AG08396 (cell line): ENCODE measurements around the gene CCM2.
"Not testable (repeated sequence)": the region's sequence is repeated elsewhere in the genome, so short reads cannot be mapped to it uniquely, and the experiment has no call there.

Experiments used
- DNase-seq: peaks from one replicate; pipeline ENCODE4 v3.0.0; 2012; ENCODE audit warnings: low spot score, mixed read lengths

Gene CCM2

DNA sequence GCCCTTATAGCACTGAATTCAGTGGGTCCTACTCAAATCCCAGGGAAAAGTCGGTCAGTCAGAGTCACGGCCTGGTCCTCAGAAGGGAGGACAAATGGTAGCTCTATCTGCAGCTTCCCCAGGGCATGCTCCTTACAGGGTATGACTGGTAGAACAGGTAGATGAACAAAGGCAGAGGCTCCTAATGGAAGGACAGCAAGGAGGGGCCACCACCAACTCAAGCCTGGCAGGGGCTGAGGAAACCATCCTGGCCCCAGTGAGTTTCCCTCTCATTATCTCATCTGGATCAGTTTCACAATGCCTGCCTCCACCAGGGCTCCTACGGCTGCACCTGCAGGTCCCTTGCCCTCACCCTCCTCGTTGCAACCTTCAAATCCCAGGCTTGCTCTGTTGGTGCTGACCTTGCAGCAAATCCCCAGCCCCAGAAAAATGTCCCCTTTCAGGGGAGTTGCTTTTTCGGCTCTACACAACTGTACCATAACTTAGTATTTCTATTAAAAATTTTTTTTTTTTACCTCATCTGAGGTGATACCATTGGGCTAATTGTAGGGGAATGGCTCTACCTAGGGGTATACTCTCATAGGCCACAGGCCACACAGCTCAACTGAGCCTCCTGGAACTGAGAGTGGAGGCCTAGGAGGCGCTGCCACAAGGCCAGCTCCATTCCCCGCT lies 18.8 kb upstream of the CCM2 start:
- no peak for DNase-seq

DNA sequence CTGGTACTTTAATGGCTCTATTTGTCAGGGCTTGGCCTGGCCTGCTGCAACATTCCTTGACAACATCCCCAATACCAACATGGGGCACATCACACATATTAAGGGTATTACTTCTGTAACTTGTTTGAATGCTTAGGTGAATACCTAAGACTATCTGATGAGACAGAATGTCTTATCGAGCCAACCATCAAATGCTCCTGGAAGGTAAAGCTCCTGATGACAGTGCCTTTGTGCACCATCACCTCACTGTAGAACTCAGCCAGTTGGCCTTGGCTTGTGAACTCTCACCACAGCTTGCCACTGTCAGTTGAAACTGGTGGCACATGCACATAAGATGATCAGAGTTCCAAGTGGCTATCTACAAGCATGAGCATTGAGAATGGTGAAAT lies 17.5 kb upstream of the CCM2 start:
- no peak for DNase-seq

GRCh38 chr7:44982970-44983369 lies 17.0 kb upstream of the CCM2 start:
- no peak for DNase-seq

DNA sequence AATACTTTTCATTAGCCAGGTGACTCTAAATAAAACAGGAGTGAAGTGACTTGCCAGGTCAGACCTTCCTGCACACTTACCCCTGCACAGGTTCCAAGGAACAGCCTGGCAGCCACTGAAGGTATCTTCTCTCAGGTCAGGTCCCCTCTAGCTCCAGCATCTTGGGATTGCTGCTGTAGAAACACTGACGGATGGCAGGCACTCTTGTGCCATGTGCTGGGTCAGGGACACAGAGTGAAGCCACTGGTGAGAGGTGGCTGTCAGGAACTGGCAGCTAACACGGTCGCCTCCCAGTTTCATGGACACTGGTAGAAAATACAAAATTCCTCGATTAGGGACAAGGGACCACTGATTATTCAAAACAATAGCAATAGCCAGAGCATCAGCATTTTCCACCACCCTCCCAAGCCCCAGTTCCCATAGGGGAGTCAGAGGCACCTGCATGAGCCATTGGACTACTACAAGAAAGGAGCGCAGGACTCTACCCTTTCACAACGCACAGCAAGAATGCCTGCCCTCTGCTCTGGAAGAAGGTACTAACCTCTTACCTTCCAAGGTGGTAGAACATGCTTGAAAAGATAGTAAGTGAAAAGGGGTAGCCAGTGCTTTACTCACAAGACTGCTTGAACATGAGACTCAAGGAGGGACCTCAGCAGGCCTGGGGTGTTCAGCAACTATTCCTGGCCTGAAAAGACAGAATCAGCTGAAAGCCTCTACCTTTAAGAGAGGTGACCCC lies 16.1 kb upstream of the CCM2 start:
- no peak for DNase-seq

DNA sequence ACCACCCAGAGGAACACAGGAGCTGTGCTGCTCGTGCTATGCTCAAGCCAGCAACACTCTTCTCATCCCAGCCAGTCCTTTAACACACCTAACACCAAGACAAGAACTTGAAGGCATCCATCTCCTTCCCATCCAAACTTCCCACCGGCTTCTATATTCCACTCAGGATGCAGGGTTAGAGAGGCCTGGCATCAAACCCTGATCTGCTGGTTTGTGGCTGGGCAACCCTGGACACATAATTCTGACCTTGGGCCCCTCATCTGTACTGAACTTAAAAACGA lies 15.6 kb upstream of the CCM2 start:
- no peak for DNase-seq

- DNase-seq, result no peak
Measured at GRCh38 chr7:44985033-44985695, 14.8 kb upstream of the CCM2 start.

DNA sequence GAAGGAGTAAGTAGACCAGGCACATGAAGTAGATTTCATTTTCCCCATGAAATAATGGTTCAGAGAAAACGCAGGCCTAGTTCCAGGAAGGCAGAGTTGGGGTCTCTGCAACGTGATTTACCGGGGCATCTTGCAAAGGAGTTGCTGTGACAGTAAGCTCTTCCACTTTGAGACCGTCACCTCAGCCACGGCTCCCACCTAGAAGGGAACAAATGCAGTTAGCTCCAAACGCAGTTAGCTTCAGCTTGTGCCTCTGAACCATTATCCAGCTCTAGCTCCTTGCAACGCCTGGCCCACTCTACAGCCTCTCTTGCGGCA lies 14.1 kb upstream of the CCM2 start:
- no peak for DNase-seq

DNA sequence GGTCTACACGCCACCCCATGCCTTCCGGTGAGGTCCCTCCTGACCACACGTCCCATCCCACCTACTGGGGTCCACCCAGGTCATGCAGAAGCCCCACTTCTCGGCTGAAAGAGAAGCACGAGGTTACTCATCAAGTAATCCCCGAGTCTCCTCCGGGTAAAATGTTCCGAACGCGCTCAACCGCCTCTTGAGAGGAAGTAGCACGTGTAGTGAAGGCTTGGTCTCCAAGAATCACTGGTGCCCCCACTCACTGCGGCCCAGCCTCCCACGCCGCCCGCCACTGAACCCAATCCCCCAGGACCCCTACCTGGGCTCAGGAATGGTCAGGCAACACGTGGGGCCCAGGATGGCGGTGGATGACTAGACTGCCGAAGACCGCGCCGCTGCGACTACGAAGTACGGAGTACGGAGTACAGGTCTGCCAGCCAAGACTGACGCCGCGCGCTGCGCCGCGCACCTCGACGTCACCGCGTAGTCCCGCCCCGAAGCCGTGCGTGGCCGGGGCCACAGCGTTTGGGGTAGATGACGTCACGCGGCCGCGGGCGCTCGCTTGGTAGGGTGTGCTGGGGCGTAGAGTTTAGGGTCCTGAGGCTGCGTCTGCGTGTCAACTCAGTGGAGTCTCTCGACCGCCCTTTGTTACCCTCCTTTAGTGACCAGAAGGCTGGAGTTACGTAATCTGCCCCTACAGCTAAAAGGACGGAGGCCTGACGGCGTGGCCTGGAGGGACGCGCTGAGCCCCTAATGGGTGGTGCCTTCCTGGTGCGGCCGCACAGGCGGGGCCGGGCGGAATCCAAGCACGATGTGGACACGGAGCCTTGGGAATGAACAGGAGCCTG lies 13.6 kb upstream of the CCM2 start:
- DNase-seq, result peak; percentile 92

GRCh38 chr7:44987457-44987856 lies 12.5 kb upstream of the CCM2 start:
- no peak for DNase-seq

DNA sequence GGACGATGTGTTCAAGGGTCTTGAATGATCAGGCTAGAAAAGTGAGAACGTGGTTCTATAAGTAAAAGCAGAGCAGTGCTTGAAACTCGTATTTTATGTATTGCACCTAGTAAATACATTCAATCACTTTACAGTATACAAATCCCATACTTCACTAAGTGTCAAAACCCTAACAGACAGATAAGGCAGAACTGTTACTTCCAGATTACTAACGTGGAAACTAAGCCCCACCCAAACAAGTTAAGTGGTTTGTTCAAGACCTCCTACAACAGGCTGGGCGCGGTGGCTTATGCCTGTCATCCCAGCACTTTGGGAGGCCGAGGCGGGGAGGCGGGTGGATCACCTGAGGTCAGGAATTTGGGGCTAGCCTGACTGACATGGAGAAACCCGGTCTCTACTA lies 12.0 kb upstream of the CCM2 start:
- no peak for DNase-seq

- DNase-seq, result no peak
Measured at GRCh38 chr7:44988701-44989100, 11.3 kb upstream of the CCM2 start.

- no peak for DNase-seq
Measured at GRCh38 chr7:44989132-44989531, 10.9 kb upstream of the CCM2 start.

- no peak for DNase-seq
Measured at GRCh38 chr7:44990109-44991023, 9.6 kb upstream of the CCM2 start.

DNA sequence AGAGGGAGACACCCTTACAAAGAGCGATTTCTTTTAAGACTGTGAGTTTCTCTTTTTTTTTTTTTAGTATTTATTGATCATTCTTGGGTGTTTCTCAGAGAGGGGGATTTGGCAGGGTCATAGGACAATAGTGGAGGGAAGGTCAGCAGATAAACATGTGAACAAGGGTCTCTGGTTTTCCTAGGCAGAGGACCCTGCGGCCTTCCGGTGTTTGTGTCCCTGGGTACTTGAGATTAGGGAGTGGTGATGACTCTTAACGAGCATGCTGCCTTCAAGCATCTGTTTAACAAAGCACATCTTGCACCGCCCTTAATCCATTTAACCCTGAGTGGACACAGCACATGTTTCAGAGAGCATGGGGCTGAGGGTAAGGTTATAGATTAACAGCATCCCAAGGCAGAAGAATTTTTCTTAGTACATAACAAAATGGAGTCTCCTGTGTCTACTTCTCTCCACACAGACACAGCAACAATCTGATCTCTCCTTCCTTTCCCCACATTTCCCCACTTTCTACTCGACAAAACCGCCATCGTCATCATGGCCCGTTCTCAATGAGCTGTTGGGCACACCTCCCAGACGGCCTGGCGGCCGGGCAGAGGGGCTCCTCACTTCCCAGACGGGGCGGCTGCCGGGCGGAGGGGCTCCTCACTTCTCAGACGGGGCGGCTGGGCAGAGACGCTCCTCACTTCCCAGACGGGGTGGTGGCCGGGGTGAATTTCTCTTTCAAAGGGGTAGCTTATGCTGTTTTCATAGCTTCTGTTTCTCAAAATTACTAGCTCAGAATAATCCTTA lies 7.8 kb upstream of the CCM2 start:
- DNase-seq, result not testable (repeated sequence)

DNA sequence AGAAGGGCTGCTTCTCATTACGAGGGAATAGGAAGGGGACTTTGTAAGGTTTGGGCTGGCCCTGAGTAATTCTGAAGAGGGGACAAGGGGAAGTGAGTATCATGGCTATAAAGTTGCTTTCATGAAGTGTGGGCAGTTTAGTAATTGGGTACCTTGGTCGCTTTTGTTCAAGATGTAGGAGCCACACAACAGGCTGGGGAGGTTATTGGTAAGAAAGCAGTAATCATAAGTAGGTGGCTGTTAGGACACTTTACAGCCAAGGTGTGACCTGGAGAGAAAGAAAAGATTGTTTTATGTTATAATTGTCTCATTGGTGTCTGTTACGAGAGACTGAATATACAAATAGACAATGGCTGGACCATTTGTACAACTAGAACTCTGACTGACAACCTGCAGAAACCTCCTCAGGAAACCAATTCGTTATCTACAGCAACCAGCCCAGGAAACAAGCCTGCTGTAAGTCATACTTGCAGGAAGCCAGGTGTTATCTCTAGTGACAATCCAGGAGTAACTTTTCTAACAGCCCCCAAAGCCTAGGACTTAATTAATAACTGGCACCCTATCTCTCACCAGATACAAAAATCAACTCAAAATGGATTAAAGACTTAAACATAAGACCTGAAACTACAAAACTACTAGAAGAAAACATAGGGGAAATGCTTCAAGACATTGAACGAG lies 5.0 kb upstream of the CCM2 start:
- DNase-seq, result no peak

DNA sequence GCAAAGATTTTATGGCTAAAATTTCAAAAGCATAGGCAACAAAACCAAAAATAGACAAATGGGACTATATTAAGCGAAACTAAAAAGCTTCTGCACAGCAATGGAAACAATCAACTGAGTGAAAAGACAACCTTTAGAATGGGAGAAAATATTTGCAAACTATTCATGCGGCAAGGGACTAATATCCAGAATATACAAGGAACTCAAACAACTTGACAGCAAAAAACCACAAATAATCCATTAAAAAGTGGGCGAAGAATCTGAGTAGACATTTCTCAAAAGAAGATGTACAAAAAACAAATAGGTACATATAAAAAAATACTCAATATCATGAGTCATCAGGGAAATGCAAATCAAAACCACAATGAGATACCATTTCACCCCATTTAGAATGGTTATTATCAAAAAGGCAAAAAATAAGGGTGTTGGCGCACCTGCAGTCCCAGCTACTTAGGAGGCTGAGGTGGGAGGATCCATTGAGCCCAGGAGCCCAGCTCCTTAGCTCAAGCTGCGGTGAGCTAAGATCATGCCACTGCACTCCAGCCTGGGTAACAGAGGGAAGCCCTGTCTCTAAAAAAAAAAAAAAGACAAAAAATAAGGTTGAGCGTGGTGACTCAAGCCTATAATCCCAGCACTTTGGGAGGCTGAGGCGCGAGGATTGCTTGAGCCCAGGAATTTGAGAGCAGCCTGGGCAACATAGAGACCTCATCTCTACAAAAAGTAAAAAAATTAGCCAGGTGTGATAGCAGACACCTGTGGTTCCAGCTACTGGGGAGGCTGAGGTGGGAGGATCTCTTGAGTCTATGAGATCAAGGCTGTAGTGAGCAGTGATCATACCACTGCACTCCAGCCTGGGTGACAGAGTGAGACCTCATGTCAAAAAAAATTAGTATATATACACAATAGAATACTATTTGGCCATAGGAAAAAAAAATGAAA lies 4.2 kb upstream of the CCM2 start:
- no peak for DNase-seq

GRCh38 chr7:44998153-44998871 lies 1.7 kb upstream of the CCM2 start:
- no peak for DNase-seq

GRCh38 chr7:44999245-45000092 lies 532 bp upstream of the CCM2 start:
- DNase-seq, result peak; percentile 98
